Neural progenitor cell (in vitro differentiated cells): ENCODE measurements around the gene C15orf62. TPM values are rescaled to one million over a fixed set of nuclear protein-coding genes. Genes with fewer than 3 reads are reported as not detected.

ENCODE experiments used
- DNase-seq: peaks from one replicate; pipeline ENCODE4 v3.0.0-alpha.2; 2016; ENCODE audit warnings: low spot score
- H2AFZ ChIP-seq: fragments of 200-600 bp; sonication (generic); replicated peaks from 2 replicates; pipeline ENCODE4 v1.6.1; 2016; ENCODE audit warnings: antibody characterized with exemption
- H3F3A ChIP-seq: fragments of 200-600 bp; sonication (generic); 2 replicates; pipeline ENCODE4 v1.6.1; 2016; ENCODE audit warnings: antibody characterized with exemption, low read depth
- H3K27ac ChIP-seq: fragments of 200-600 bp; sonication (generic); 2 replicates; pipeline ENCODE4 v1.5.1; 2016; ENCODE audit warnings: mild to moderate bottlenecking
- H3K27me3 ChIP-seq: fragments of 200-600 bp; sonication (generic); 2 replicates; pipeline ENCODE4 v1.6.1; 2016; ENCODE audit warnings: mild to moderate bottlenecking, moderate library complexity
- H3K36me3 ChIP-seq: fragments of 200-600 bp; sonication (generic); 2 replicates; pipeline ENCODE4 v1.5.1; 2016
- H3K4me1 ChIP-seq: fragments of 200-600 bp; sonication (generic); 2 replicates; pipeline ENCODE4 v1.6.1; 2016; ENCODE audit warnings: mixed run types
- H3K4me2 ChIP-seq: fragments of 200-600 bp; sonication (generic); 2 replicates; pipeline ENCODE4 v1.6.1; 2016
- H3K4me3 ChIP-seq: fragments of 200-600 bp; sonication (generic); 2 replicates; pipeline ENCODE4 v1.5.1; 2016
- H3K79me2 ChIP-seq: fragments of 200-600 bp; sonication (generic); 2 replicates; pipeline ENCODE4 v1.6.1; 2016; ENCODE audit warnings: low read depth
- H3K9ac ChIP-seq: fragments of 200-600 bp; sonication (generic); 2 replicates; pipeline ENCODE4 v1.6.1; 2016
- H3K9me3 ChIP-seq: fragments of 200-600 bp; sonication (generic); 2 replicates; pipeline ENCODE4 v1.5.1; 2016; ENCODE audit warnings: low read depth
- H4K20me1 ChIP-seq: fragments of 200-600 bp; sonication (generic); 2 replicates; pipeline ENCODE4 v1.6.1; 2016; ENCODE audit warnings: low read depth
- H3K27ac Mint-ChIP-seq: 3 replicates; pipeline ENCODE4 v1.8.0; 2021; ENCODE audit warnings: mixed read lengths
- H3K27me3 Mint-ChIP-seq: 2 replicates; pipeline ENCODE4 v1.8.0; 2022; ENCODE audit warnings: low read depth, mild to moderate bottlenecking, inconsistent platforms, moderate library complexity, mixed read lengths; ENCODE audit not compliant: insufficient read depth
- H3K36me3 Mint-ChIP-seq: 3 replicates; pipeline ENCODE4 v1.8.0; 2021; ENCODE audit warnings: mixed read lengths
- H3K4me1 Mint-ChIP-seq: 3 replicates; pipeline ENCODE4 v1.8.0; 2021; ENCODE audit warnings: mixed read lengths
- H3K4me3 Mint-ChIP-seq: 3 replicates; pipeline ENCODE4 v1.8.0; 2021; ENCODE audit warnings: mild to moderate bottlenecking, moderate library complexity, mixed read lengths
- H3K9me3 Mint-ChIP-seq: 3 replicates; pipeline ENCODE4 v1.8.0; 2020; ENCODE audit warnings: mixed read lengths
- CTCF ChIP-seq: fragments of 200-600 bp; sonication (generic); IDR thresholded peaks from 2 replicates; pipeline ENCODE4 v1.5.1; 2017; ENCODE audit warnings: antibody characterized with exemption, mild to moderate bottlenecking
- EZH2 ChIP-seq: fragments of 200-600 bp; sonication (generic); IDR thresholded peaks from 2 replicates; pipeline ENCODE4 v1.6.1; 2017; ENCODE audit warnings: antibody characterized with exemption, mild to moderate bottlenecking, moderate library complexity
- EZH2phosphoT487 ChIP-seq: fragments of 200-600 bp; sonication (generic); IDR thresholded peaks from 2 replicates; pipeline ENCODE4 v1.6.1; 2017; ENCODE audit warnings: antibody characterized with exemption
- total RNA-seq: library from RNA; depleted of rRNA; stranded (reverse); fragments of >200 nt; gene quantifications from 2 replicates; pipeline ENCODE4 v1.2.3, GENCODE V29; 2015; ENCODE audit warnings: low replicate concordance

The C15orf62 gene
- total RNA-seq, 1 donor from 2014 or later, result not detected

GRCh38 chr15:40789999-40790398, 20.2 kb downstream of the C15orf62 start:
- Mint-ChIP-seq H3K4me3 (no peak overlapping the region), H3K27ac (peak overlapping the region; percentile 65), H3K4me1 (peaks cover 12% of the 10 kb centered on the region), H3K36me3 (peaks cover 8% of the 10 kb centered on the region), H3K9me3 (no peaks in the 10 kb centered on the region), H3K27me3 (peaks cover 2% of the 10 kb centered on the region)
- peak; percentile 43 for DNase-seq
- no peak overlapping the region for H3K9ac ChIP-seq
- no peak overlapping the region for H3K4me3 ChIP-seq
- no peaks in the 10 kb centered on the region for H3K27me3 ChIP-seq
- no peaks in the 10 kb centered on the region for H3K79me2 ChIP-seq
- H2AFZ ChIP-seq, result no peak overlapping the region
- peak overlapping the region; percentile 41 for H3K27ac ChIP-seq
- H3K9me3 ChIP-seq, result no peaks in the 10 kb centered on the region
- H4K20me1 ChIP-seq, result peaks cover 23% of the 10 kb centered on the region
- no peaks in the 10 kb centered on the region for H3K36me3 ChIP-seq
- TF ChIP-seq EZH2phosphoT487 (no peak), CTCF (no peak), EZH2 (no peak)
- peaks cover 21% of the 10 kb centered on the region for H3K4me1 ChIP-seq
- H3K4me2 ChIP-seq, result no peak overlapping the region
- peaks cover 9% of the 10 kb centered on the region for H3F3A ChIP-seq

DNA sequence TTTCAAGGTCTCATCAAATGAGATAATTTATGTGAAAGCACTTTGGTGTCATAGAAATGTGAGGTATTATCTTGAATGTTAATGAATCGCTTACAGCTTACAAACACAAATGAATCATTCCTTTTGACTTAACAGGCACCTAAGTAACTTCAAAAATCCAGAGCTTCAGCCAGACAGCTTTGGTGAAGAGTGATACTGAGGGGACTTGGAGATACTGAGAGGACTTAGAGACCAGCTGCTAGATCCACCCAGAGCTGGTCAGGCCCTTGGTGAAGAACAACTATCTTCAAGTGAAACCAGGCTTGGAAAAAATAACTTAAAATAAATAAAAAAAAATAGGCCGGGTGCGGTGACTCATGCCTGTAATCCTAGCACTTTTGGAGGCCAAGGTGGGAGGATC, 20.9 kb downstream of the C15orf62 start:
- no peak overlapping the region for H3K27ac ChIP-seq
- H3K27me3 ChIP-seq, result no peaks in the 10 kb centered on the region
- peaks cover 2% of the 10 kb centered on the region for H3K27me3 Mint-ChIP-seq

DNA sequence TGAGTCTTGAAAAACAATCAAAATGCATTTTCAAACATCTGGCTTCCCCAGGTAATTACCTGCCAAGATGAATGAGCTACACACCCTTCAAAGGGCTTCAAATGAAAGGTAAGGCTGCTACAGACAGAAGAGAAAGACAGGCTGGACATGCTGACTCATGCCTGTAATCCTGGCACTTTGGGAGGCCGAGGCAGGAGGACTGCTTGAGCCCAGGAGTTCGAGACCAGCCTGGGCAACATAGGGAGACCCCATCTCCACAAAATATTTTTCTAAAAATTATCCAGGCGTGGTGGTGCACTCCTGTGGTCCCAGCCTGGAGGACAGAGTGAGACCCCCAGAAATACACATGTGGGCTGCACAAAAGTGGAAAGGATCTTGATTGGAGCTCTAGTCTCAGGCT, 22.6 kb downstream of the C15orf62 start:
- Histone ChIP-seq H3K36me3 (no peaks in the 10 kb centered on the region), H2AFZ (no peak overlapping the region), H3K4me2 (no peak overlapping the region), H3K4me1 (peaks cover 19% of the 10 kb centered on the region), H3K4me3 (no peak overlapping the region), H3K9ac (no peak overlapping the region), H3F3A (peaks cover 9% of the 10 kb centered on the region), H3K27me3 (no peaks in the 10 kb centered on the region), H3K9me3 (no peaks in the 10 kb centered on the region), H3K27ac (no peak overlapping the region), H4K20me1 (peaks cover 13% of the 10 kb centered on the region), H3K79me2 (peaks cover 7% of the 10 kb centered on the region)
- H3K27ac Mint-ChIP-seq, result no peak overlapping the region
- peaks cover 22% of the 10 kb centered on the region for H3K4me1 Mint-ChIP-seq
- peaks cover 8% of the 10 kb centered on the region for H3K36me3 Mint-ChIP-seq
- peaks cover 2% of the 10 kb centered on the region for H3K27me3 Mint-ChIP-seq
- DNase-seq, result no peak
- H3K4me3 Mint-ChIP-seq, result no peak overlapping the region
- no peak for TF ChIP-seq CTCF
- TF ChIP-seq EZH2, result no peak
- TF ChIP-seq EZH2phosphoT487, result no peak
- no peaks in the 10 kb centered on the region for H3K9me3 Mint-ChIP-seq

More for the DNA sequence above, 20.9 kb downstream of the C15orf62 start:
- H3K4me3 Mint-ChIP-seq, result no peak overlapping the region
- Histone ChIP-seq H3K4me3 (no peak overlapping the region), H3K9me3 (no peaks in the 10 kb centered on the region), H2AFZ (no peak overlapping the region), H3K4me1 (peaks cover 21% of the 10 kb centered on the region), H3K79me2 (no peaks in the 10 kb centered on the region), H3K9ac (no peak overlapping the region), H4K20me1 (peaks cover 19% of the 10 kb centered on the region), H3K4me2 (no peak overlapping the region), H3F3A (peaks cover 9% of the 10 kb centered on the region), H3K36me3 (no peaks in the 10 kb centered on the region)
- DNase-seq, result no peak
- no peak overlapping the region for H3K27ac Mint-ChIP-seq
- H3K36me3 Mint-ChIP-seq, result peaks cover 8% of the 10 kb centered on the region
- no peak for TF ChIP-seq EZH2
- no peak for TF ChIP-seq EZH2phosphoT487
- no peak for TF ChIP-seq CTCF
- peaks cover 12% of the 10 kb centered on the region for H3K4me1 Mint-ChIP-seq
- no peaks in the 10 kb centered on the region for H3K9me3 Mint-ChIP-seq
